HG03175 (cell line): Measurements from ENCODE around the gene CACNA1C.

Experiments used
- ATAC-seq: cut with Tn5 transposase; IDR thresholded peaks from one replicate; pipeline ENCODE4 v1.9.1; 2021; ENCODE audit warnings: mild to moderate bottlenecking, moderate library complexity; ENCODE audit not compliant: unreplicated experiment

The CACNA1C gene

GRCh38 chr12:2380946-2381345 lies 328.2 kb downstream of the CACNA1C start:
- no peak for ATAC-seq

- ATAC-seq: no peak
Observed at GRCh38 chr12:2382370-2383155, 329.8 kb downstream of the CACNA1C start.

GRCh38 chr12:2383325-2384028 lies 330.7 kb downstream of the CACNA1C start:
- no peak for ATAC-seq

- no peak for ATAC-seq
Observed at GRCh38 chr12:2384029-2384386, 331.2 kb downstream of the CACNA1C start.

- ATAC-seq: no peak
Observed at GRCh38 chr12:2384533-2385351, 332.0 kb downstream of the CACNA1C start.

- no peak for ATAC-seq
Observed at GRCh38 chr12:2385529-2385928, 332.7 kb downstream of the CACNA1C start.

- ATAC-seq: no peak
Observed at GRCh38 chr12:2386566-2386965, 333.8 kb downstream of the CACNA1C start.

- peak; percentile 76 for ATAC-seq
Observed at GRCh38 chr12:2387103-2387834, 334.5 kb downstream of the CACNA1C start.

GRCh38 chr12:2389079-2389790 lies 336.4 kb downstream of the CACNA1C start:
- no peak for ATAC-seq

- no peak for ATAC-seq
Observed at GRCh38 chr12:2390133-2390532, 337.3 kb downstream of the CACNA1C start.

GRCh38 chr12:2390850-2391390 lies 338.1 kb downstream of the CACNA1C start:
- no peak for ATAC-seq

- no peak for ATAC-seq
Observed at GRCh38 chr12:2391740-2392331, 339.0 kb downstream of the CACNA1C start.

GRCh38 chr12:2393016-2393415 lies 340.2 kb downstream of the CACNA1C start:
- no peak for ATAC-seq

- ATAC-seq: no peak
Observed at GRCh38 chr12:2393996-2394395, 341.2 kb downstream of the CACNA1C start.

GRCh38 chr12:2395354-2395977 lies 342.7 kb downstream of the CACNA1C start:
- ATAC-seq: no peak

- no peak for ATAC-seq
Observed at GRCh38 chr12:2396448-2396871, 343.7 kb downstream of the CACNA1C start.

- no peak for ATAC-seq
Observed at GRCh38 chr12:2397356-2398045, 344.7 kb downstream of the CACNA1C start.

GRCh38 chr12:2401040-2401439 lies 348.3 kb downstream of the CACNA1C start:
- ATAC-seq: no peak
